ENCODE measurements around the gene PPARG. TPM values are rescaled to one million over a fixed set of nuclear protein-coding genes. Genes with fewer than 3 reads are reported as not detected.

PPARG gene
- total RNA-seq, 3 donors from 2014 or later = 61.6 to 173 (median 98.8) TPM

DNA sequence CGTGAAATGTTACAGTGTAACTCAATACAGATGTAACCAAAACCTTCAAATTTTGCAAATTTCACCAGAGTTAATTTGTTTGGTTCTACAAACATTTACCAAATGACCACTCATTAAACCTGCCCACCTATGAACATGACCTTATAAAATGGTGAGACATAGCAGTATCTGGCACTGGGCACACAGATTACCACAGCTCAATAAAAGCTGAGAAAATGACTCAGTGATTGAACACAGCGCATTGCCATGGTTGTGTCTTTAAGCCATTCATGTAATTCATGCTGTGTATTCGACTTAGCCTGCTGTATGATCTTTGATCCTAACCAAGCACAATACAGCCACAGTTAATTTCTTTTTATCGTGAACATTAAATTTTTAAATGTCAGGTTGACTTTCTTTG, 11.3 kb downstream of the PPARG start:
- peak in 1 of 3 donors; percentile 36 for DNase-seq

DNA sequence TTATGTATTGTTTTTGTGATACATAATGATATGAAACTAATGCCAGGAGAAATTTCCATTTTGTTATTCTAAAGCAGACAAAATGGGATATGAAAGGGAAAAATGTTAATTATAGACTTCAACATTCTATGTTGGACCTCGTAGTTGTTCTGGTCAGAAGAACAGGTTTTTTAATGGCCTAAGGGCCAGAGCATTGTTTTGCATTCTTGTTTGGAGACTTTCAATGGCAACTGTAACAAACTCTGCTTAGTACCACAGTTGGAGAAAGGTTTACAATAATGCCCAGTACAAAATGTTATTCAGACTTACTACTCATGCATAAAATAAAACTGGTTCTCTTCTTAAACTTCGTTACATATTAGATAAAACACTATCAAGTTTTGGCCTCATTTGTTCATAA, 12.2 kb downstream of the PPARG start:
- TF ChIP-seq, protein P1, sequence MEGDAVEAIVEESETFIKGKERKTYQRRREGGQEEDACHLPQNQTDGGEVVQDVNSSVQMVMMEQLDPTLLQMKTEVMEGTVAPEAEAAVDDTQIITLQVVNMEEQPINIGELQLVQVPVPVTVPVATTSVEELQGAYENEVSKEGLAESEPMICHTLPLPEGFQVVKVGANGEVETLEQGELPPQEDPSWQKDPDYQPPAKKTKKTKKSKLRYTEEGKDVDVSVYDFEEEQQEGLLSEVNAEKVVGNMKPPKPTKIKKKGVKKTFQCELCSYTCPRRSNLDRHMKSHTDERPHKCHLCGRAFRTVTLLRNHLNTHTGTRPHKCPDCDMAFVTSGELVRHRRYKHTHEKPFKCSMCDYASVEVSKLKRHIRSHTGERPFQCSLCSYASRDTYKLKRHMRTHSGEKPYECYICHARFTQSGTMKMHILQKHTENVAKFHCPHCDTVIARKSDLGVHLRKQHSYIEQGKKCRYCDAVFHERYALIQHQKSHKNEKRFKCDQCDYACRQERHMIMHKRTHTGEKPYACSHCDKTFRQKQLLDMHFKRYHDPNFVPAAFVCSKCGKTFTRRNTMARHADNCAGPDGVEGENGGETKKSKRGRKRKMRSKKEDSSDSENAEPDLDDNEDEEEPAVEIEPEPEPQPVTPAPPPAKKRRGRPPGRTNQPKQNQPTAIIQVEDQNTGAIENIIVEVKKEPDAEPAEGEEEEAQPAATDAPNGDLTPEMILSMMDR (IDR thresholded peaks at IDR 0.05) = no peak
- H3K36me3 ChIP-seq (ENCODE audit: low read depth) = no peaks in the 10 kb centered on the region
- intact Hi-C loops (cut with DNase I, micrococcal nuclease) = no loop called here
- no peak for DNase-seq
- ATAC-seq = no peak
- H3K4me1 ChIP-seq (ENCODE audit: low read depth) = peaks cover 14% of the 10 kb centered on the region
- no peaks in the 10 kb centered on the region for H3K9me3 ChIP-seq
- no peak overlapping the region for H3K4me3 ChIP-seq

More for the DNA sequence above, 11.3 kb downstream of the PPARG start:
- peaks cover 17% of the 10 kb centered on the region for H3K4me1 ChIP-seq (ENCODE audit: low read depth)
- H3K4me3 ChIP-seq = no peak overlapping the region
- ATAC-seq = peak; percentile 98
- intact Hi-C loops (cut with DNase I, micrococcal nuclease) = no loop called here
- TF ChIP-seq, protein P1 (IDR thresholded peaks at IDR 0.05) = no peak
- H3K36me3 ChIP-seq (ENCODE audit: low read depth) = no peaks in the 10 kb centered on the region
- no peaks in the 10 kb centered on the region for H3K9me3 ChIP-seq

DNA sequence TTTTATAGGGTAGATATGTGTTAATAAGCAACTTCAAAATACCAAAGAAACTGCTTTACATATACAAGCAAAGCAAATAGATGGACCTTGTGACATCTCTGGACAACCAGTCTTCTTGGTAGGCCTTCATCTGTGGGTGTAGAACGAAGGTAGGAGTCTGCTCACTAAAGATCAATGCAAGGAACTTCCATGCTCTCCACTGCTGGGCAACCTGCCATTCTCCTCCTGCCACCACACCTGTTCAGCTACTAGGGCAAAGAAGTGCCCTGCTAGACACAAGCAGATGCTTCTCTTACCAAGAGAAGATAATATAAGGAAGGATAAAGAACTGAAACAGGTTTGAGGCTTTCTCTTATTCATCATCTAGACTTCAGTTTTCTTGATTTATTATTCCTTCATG, 12.6 kb downstream of the PPARG start:
- Histone ChIP-seq H3K9me3 (no peaks in the 10 kb centered on the region), H3K4me3 (no peak overlapping the region), H3K36me3 (ENCODE audit: low read depth) (no peaks in the 10 kb centered on the region), H3K4me1 (ENCODE audit: low read depth) (peaks cover 12% of the 10 kb centered on the region)
- TF ChIP-seq, protein P1 (IDR thresholded peaks at IDR 0.05) = no peak
- peak; percentile 48 for ATAC-seq
- peak in 1 of 3 donors; percentile 53 for DNase-seq
- intact Hi-C loops (cut with DNase I, micrococcal nuclease) = no loop called here

DNA sequence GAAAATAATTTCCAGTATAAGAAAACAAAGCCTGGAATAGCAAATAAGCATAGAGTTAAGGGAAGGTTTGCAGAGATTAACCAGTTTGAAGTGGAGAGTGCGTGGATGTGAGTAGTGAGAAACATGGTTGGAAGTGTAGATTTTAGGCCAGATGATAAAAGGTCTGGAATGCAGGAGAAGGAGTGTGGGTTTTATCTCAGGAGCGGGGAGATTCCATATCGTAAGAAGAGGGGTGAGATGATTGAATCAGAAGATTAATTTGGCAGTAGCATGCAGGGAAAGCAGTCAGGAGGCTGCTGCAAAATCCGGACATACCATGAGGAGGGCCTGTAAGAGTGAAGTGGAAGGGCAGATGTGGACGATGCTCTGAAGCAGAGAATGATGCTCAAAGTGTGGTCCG, 13.7 kb downstream of the PPARG start:
- H3K36me3 ChIP-seq (ENCODE audit: low read depth) = no peaks in the 10 kb centered on the region
- intact Hi-C loops (cut with DNase I, micrococcal nuclease) = no loop called here
- H3K4me3 ChIP-seq = no peak overlapping the region
- ATAC-seq (no peak), DNase-seq (no peak)
- peaks cover 12% of the 10 kb centered on the region for H3K4me1 ChIP-seq (ENCODE audit: low read depth)
- TF ChIP-seq, protein P1 (IDR thresholded peaks at IDR 0.05) = no peak
- H3K9me3 ChIP-seq = no peaks in the 10 kb centered on the region

DNA sequence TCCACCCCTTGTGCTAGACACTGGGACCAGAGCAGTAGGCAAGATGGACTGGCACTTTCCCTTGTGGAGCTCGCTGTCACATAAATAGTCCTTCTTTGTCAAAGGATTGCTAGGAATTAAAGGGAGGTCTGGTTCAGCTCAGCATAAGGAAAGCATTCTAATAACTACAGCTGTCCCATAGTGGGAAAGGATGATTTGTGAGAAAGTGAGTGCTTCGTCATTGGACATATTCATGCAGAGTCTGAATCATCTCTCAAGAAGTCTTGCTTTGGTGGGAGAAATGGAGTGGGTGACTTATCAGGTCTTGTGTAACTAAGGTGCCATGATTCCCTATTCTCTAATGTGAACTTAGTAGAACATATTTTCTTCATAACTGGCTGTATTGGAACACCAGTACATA, 14.7 kb downstream of the PPARG start:
- H3K9me3 ChIP-seq = no peaks in the 10 kb centered on the region
- no peak overlapping the region for H3K4me3 ChIP-seq
- no peak for DNase-seq
- ATAC-seq = no peak
- H3K4me1 ChIP-seq (ENCODE audit: low read depth) = peaks cover 12% of the 10 kb centered on the region
- no peaks in the 10 kb centered on the region for H3K36me3 ChIP-seq (ENCODE audit: low read depth)
- TF ChIP-seq, protein P1 (IDR thresholded peaks at IDR 0.05) = no peak
- intact Hi-C loops (cut with DNase I, micrococcal nuclease) = no loop called here

DNA sequence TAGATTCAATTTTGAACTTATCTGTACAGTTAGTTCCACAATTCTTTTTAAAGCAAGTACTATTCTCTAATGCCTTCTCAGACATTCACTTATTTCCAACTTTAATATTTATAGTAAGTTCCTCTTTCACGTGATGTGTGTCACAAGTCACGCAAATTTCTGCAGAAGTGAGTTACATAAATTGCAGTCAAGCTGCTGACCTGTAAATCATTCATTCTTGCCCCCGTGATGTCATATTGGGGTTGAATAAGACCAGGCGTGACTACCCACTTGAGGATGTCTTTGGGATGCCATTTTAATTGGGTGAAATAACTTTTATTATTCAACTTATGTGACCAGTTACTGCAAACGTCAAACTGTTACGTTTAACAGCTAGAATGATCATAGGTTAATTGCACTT, 15.1 kb downstream of the PPARG start:
- no peak for DNase-seq
- Histone ChIP-seq H3K4me1 (ENCODE audit: low read depth) (peaks cover 8% of the 10 kb centered on the region), H3K36me3 (ENCODE audit: low read depth) (no peaks in the 10 kb centered on the region), H3K4me3 (no peak overlapping the region), H3K9me3 (no peaks in the 10 kb centered on the region)
- ATAC-seq = no peak
- intact Hi-C loops (cut with DNase I, micrococcal nuclease) = no loop called here
- TF ChIP-seq, protein P1 (IDR thresholded peaks at IDR 0.05) = no peak

Measured in mucosa of descending colon (tissue), 3 donors.